HG03520 (cell line): ENCODE data around the gene NCEH1.
A peak's percentile ranks its signal among the peaks of the same experiment; 100 is the strongest.
"Not testable (repeated sequence)": the region's sequence is repeated elsewhere in the genome, so short reads cannot be mapped to it uniquely, and the experiment has no call there.

Experiments
- ATAC-seq: cut with Tn5 transposase; IDR thresholded peaks from one replicate; pipeline ENCODE4 v1.9.1; 2021; ENCODE audit warnings: mild to moderate bottlenecking, moderate library complexity; ENCODE audit not compliant: unreplicated experiment

The NCEH1 gene

GRCh38 chr3:172676196-172676922 lies 34.5 kb downstream of the NCEH1 start:
- ATAC-seq: no peak

DNA sequence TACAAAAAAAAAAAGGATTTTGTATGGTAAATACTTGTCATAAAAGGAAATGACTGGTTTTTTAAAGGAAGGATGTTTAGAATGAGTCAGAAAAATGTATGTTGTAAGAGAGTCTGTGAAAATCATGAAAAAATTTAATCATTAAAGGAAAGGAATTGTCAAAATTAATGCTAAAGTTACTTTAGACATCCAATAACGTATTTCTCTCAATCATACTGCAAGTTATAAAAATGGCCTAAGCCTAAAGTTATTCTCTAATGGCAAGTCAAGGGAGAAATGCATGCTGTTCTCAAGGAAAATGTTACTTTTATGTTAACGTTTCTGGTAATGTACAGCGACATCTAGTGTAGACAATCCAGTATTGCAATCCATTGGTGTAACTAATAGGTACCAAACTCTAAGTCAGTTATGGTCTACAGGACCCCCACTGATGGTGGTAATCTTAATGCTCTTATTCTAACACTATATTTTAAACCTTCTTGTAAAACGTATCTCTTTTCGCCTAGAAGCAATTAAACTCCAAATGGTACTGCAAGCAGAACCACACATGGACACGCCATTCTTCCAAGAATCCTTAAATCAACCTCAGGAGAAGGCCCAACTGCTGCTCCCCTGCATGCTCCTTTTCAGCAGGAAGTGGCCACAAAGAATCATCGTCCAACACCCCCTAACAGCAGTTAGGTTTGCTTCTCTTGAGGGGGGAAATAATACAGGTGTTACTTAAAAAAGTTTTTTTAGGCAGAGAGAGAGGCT lies 35.2 kb downstream of the NCEH1 start:
- no peak for ATAC-seq

GRCh38 chr3:172673210-172673679 lies 37.6 kb downstream of the NCEH1 start:
- peak; percentile 75 for ATAC-seq

- no peak for ATAC-seq
Measured at GRCh38 chr3:172669021-172669420, 41.8 kb downstream of the NCEH1 start.

DNA sequence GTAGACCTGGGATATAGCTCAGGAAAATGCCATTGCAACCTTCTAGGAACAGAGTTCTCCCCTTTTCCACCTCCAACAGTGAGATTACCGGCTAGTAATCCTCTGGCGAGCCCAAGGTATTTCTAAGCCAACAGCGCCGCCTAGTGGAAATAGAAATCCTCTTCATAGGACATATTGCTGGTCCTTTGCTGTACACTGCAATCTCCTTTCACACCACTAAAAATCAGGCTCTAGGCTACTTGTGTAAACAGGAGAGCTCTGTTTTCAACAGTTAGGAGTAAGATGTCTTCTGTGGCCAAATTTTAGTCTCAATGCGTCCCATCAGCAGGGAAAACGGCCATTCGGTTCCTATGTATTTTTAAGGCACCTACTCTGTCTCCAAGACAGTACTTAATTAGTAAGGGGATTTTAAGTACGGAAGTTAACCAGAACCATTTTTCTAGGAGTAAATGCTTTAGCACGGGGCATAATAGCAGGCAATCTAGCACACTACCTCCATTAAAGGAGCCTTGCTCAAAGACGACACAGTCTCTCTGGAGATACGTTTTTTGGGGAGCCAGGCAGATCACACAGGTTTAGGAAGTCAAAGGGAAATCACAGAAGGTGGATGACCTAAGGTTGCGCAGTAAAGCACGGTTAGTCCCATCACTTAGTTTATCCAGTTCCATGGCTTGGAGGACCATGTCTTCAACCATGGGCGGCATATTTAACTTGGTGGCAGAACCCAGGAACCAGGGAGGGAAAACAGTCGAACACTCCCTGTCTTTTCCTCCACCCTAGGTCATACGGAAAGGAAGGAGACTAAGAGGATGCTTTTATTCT lies 43.8 kb downstream of the NCEH1 start:
- peak; percentile 98 for ATAC-seq

GRCh38 chr3:172666181-172666872 lies 44.5 kb downstream of the NCEH1 start:
- ATAC-seq: no peak

DNA sequence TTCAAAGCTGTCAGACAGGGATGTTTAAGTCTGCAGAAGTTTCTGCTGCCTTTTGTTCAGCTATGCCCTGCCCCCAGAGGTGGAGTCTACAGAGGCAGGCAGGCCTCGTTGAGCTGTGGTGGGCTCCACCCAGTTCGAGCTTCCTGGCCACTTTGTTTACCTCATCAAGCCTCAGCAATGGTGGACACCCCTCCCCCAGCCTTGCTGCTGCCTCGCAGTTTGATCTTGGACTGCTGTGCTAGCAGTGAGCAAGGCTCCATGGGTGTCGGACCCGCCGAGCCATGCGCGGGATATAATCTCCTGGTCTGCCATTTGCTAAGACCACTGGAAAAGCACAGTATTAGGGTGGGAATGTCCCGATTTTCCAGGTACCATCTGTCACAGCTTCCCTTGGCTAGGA lies 45.4 kb downstream of the NCEH1 start:
- not testable (repeated sequence) for ATAC-seq

DNA sequence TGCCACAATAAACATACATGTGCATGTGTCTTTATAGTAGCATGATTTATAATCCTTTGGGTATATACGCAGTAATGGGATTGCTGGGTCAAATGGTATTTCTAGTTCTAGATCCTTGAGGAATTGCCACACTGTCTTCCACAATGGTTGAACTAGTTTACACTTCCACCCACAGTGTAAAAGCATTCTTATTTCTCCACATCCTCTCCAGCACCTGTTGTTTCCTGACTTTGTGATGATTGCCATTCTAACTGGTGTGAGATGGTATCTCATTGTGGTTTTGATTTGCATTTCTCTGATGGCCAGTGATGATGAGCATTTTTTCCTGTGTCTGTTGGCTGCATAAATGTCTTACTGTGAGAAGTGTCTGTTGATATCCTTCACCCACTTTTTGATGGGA lies 50.4 kb downstream of the NCEH1 start:
- not testable (repeated sequence) for ATAC-seq

GRCh38 chr3:172659246-172660002 lies 51.4 kb downstream of the NCEH1 start:
- no peak for ATAC-seq

DNA sequence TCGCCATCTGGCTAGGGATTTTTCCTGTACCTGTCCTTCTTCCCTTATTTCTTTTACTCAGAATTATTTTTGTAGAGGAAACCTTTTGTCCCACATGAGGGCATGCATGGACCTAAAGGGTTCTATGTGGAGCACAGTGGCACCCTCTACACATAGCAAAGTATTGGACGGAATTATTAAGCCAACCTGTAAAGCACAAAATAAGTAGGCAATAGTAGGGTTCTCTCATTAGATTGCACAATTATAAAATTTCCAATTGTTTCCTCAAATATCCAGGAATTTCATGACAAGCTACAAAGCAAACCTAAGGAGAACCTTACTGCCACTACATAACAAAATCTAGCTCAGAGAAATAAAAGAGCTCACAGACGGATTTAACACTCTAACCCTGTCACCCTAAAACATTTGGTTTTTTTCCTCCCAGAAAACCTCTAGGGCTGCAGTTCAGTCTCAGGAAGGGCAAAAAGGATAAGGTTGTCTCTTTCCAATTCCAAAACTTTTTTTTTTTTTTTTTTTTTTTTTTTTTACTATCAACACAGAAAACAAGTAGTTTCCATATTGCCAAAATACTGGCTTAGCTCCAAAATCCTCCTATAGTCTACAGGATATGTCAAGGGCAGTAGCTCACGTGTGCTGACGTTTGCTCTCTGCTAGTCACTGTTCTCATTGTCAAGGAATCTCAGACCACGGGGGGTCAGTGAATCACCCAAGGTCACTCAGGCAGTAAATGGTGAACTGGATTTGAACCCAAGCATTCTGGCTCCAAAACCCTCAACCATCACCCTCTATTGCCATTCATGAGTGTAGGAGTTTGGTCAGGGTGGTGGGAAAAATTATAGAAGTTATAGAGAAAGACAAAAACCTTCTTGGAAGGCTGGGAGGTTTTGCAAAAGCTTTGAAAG lies 52.3 kb downstream of the NCEH1 start:
- ATAC-seq: no peak

GRCh38 chr3:172656602-172657001 lies 54.3 kb downstream of the NCEH1 start:
- no peak for ATAC-seq

DNA sequence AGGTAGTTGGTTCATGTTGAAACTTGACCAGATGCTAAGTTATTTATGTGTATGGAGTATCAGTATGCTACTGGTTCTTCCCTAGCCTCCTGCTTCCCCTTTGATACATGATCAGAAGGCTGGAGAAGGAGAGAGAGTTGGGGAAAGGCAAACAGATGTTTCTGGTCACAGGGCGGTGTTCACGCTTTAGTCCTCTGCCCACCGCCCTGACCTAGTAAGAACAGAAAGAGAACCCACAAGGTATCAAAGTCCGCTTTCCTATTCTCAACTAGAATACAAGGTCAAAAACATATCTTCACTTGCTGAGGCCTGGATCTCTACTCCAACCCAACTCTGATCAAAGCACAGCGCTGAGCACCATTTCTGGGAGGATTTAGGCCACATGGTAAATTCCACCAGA lies 55.5 kb downstream of the NCEH1 start:
- ATAC-seq: no peak

DNA sequence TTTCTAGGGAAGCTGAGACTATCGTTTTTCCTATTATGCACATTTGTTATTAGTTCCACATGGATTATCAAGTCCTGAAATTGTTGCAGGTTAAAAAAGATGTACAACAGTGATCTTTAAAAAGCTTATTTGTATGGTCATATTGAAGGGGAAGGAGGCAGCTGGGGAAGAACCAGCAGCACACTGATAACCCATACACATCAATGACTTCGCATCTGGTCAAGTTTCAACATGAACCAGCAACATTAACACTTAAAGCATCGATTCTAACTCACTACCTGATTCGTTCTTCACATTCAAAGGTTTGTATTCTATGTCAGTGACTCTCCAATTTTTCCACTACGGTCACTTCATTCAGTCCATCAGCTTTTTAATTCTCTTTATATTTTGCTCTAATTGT lies 56.4 kb downstream of the NCEH1 start:
- no peak for ATAC-seq

GRCh38 chr3:172653004-172653572 lies 57.8 kb downstream of the NCEH1 start:
- no peak for ATAC-seq

GRCh38 chr3:172651936-172652625 lies 58.8 kb downstream of the NCEH1 start:
- ATAC-seq: no peak

- no peak for ATAC-seq
Measured at GRCh38 chr3:172649987-172650386, 60.9 kb downstream of the NCEH1 start.

GRCh38 chr3:172648747-172649146 lies 62.1 kb downstream of the NCEH1 start:
- no peak for ATAC-seq

DNA sequence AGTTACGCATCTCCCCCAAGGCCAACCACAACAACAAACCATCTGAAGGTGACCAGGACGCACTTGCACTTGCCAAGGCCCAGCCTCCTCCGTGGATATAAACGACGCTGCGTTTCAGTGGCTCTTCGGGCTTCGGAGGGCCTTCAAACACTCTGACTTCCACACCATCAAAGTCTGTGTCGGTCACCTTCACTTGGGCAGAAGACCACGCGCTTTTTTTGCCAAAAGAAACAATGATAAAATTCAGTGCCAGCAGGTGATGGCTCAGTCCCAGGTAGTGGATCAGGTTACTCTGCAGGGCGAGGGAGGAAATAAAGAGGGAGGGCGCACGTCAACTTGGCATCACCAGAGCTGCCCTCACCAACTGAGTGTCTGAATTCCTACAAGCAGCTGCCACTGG lies 63.0 kb downstream of the NCEH1 start:
- no peak for ATAC-seq
